IPS DF 4.7 (cell line): Measurements from ENCODE around the gene COL5A3.
"Not testable (repeated sequence)": the region's sequence is repeated elsewhere in the genome, so short reads cannot be mapped to it uniquely, and the experiment has no call there.

Experiments
- DNase-seq: peaks from one replicate; pipeline ENCODE4 v3.0.0-alpha.2; 2013; ENCODE audit warnings: low spot score; ENCODE audit errors: extremely low read depth

The COL5A3 gene

GRCh38 chr19:9971166-9971897, 39.0 kb downstream of the COL5A3 start:
- DNase-seq = no peak

- DNase-seq = no peak
Observed at GRCh38 chr19:9970481-9970880, 39.8 kb downstream of the COL5A3 start.

- no peak for DNase-seq
Observed at GRCh38 chr19:9969688-9969975, 40.7 kb downstream of the COL5A3 start.

GRCh38 chr19:9968820-9969687, 41.2 kb downstream of the COL5A3 start:
- no peak for DNase-seq

GRCh38 chr19:9967326-9967725, 43.0 kb downstream of the COL5A3 start:
- no peak for DNase-seq

GRCh38 chr19:9966448-9966847, 43.9 kb downstream of the COL5A3 start:
- DNase-seq = no peak

- no peak for DNase-seq
Observed at GRCh38 chr19:9966024-9966423, 44.3 kb downstream of the COL5A3 start.

- DNase-seq = no peak
Observed at GRCh38 chr19:9962623-9963290, 47.5 kb downstream of the COL5A3 start.

GRCh38 chr19:9961103-9961502, 49.2 kb downstream of the COL5A3 start:
- DNase-seq = no peak

GRCh38 chr19:9958379-9958821, 51.9 kb downstream of the COL5A3 start:
- DNase-seq = no peak

GRCh38 chr19:9956956-9957355, 53.3 kb downstream of the COL5A3 start:
- DNase-seq = no peak

GRCh38 chr19:9953802-9954542, 56.3 kb downstream of the COL5A3 start:
- DNase-seq = no peak

GRCh38 chr19:9952276-9952675, 58.0 kb downstream of the COL5A3 start:
- DNase-seq = no peak

- DNase-seq = no peak
Observed at GRCh38 chr19:9947441-9947840, 62.9 kb downstream of the COL5A3 start.

GRCh38 chr19:9946528-9947125, 63.7 kb downstream of the COL5A3 start:
- not testable (repeated sequence) for DNase-seq

- no peak for DNase-seq
Observed at GRCh38 chr19:9945319-9945966, 64.9 kb downstream of the COL5A3 start.

- no peak for DNase-seq
Observed at GRCh38 chr19:9943744-9944143, 66.6 kb downstream of the COL5A3 start.

GRCh38 chr19:9941671-9942070, 68.6 kb downstream of the COL5A3 start:
- no peak for DNase-seq

- no peak for DNase-seq
Observed at GRCh38 chr19:9941231-9941630, 69.1 kb downstream of the COL5A3 start.

- DNase-seq = no peak
Observed at GRCh38 chr19:9940778-9941177, 69.5 kb downstream of the COL5A3 start.
